Mononuclear cell (primary cell): ENCODE data around the gene DNAJC8. TPM values are rescaled to one million over a fixed set of nuclear protein-coding genes. Genes with fewer than 3 reads are reported as not detected.

Experiments used
- H3K27me3 ChIP-seq: 2 replicates; pipeline ENCODE4 v1.6.0; 2011; ENCODE audit warnings: low read length, control low read depth; ENCODE audit not compliant: insufficient read depth
- H3K4me1 ChIP-seq: 2 replicates; pipeline ENCODE4 v1.5.1; 2011; ENCODE audit warnings: mild to moderate bottlenecking, low read length, control low read depth; ENCODE audit not compliant: insufficient read depth
- H3K4me3 ChIP-seq: 2 replicates; pipeline ENCODE4 v1.5.1; 2011; ENCODE audit warnings: mild to moderate bottlenecking, low read length, moderate library complexity
- H3K9me3 ChIP-seq: 2 replicates; pipeline ENCODE4 v1.5.1; 2011; ENCODE audit warnings: low read depth, mild to moderate bottlenecking, control low read depth, low read length
- total RNA-seq: library from RNA; depleted of rRNA; stranded (reverse); fragments of >200 nt; gene quantifications from one replicate; pipeline ENCODE4 v1.2.3, GENCODE V29; 2012

Gene DNAJC8
- total RNA-seq, 1 donor = 61.5 TPM

- Histone ChIP-seq H3K27me3 (no peaks in the 10 kb centered on the region), H3K4me3 (no peak overlapping the region), H3K4me1 (peaks cover 44% of the 10 kb centered on the region), H3K9me3 (no peaks in the 10 kb centered on the region)
Observed at GRCh38 chr1:28241638-28242241, 8.9 kb upstream of the DNAJC8 start.

GRCh38 chr1:28240024-28240423 is 7.2 kb upstream of the DNAJC8 start:
- H3K9me3 ChIP-seq = no peaks in the 10 kb centered on the region
- H3K4me1 ChIP-seq = peaks cover 51% of the 10 kb centered on the region
- no peak overlapping the region for H3K4me3 ChIP-seq
- H3K27me3 ChIP-seq = no peaks in the 10 kb centered on the region

GRCh38 chr1:28239004-28239403 is 6.2 kb upstream of the DNAJC8 start:
- H3K9me3 ChIP-seq = no peaks in the 10 kb centered on the region
- peaks cover 40% of the 10 kb centered on the region for H3K4me1 ChIP-seq

GRCh38 chr1:28236656-28237322 is 4.0 kb upstream of the DNAJC8 start:
- no peaks in the 10 kb centered on the region for H3K27me3 ChIP-seq
- no peaks in the 10 kb centered on the region for H3K9me3 ChIP-seq
- peak overlapping the region; percentile 99 for H3K4me3 ChIP-seq
- peaks cover 35% of the 10 kb centered on the region for H3K4me1 ChIP-seq

More at GRCh38 chr1:28239004-28239403, 6.2 kb upstream of the DNAJC8 start:
- Histone ChIP-seq H3K4me3 (no peak overlapping the region), H3K27me3 (no peaks in the 10 kb centered on the region)

GRCh38 chr1:28235755-28236655 is 3.2 kb upstream of the DNAJC8 start, which contains the start of gene ATP5IF1:
TSS of gene ATP5IF1 (plus strand) at chr1:28236124. CDS start at chr1:28236184, 60 bp downstream.
- no peaks in the 10 kb centered on the region for H3K27me3 ChIP-seq
- no peaks in the 10 kb centered on the region for H3K9me3 ChIP-seq
- peaks cover 43% of the 10 kb centered on the region for H3K4me1 ChIP-seq
- peak within 1 kb of the TSS; percentile 99 for H3K4me3 ChIP-seq

- Histone ChIP-seq H3K4me3 (peak overlapping the region; percentile 91), H3K9me3 (no peaks in the 10 kb centered on the region), H3K27me3 (no peaks in the 10 kb centered on the region), H3K4me1 (peaks cover 50% of the 10 kb centered on the region)
Observed at GRCh38 chr1:28233264-28233606, 406 bp upstream of the DNAJC8 start.

GRCh38 chr1:28229996-28230395 is 2.8 kb downstream of the DNAJC8 start:
- Histone ChIP-seq H3K4me1 (peaks cover 28% of the 10 kb centered on the region), H3K9me3 (no peaks in the 10 kb centered on the region), H3K27me3 (no peaks in the 10 kb centered on the region), H3K4me3 (no peak overlapping the region)

GRCh38 chr1:28229089-28229488 is 3.7 kb downstream of the DNAJC8 start:
- Histone ChIP-seq H3K27me3 (no peaks in the 10 kb centered on the region), H3K4me1 (peaks cover 28% of the 10 kb centered on the region), H3K4me3 (no peak overlapping the region), H3K9me3 (no peaks in the 10 kb centered on the region)

GRCh38 chr1:28213315-28213714 is 19.5 kb downstream of the DNAJC8 start:
- Histone ChIP-seq H3K4me1 (no peaks in the 10 kb centered on the region), H3K9me3 (no peaks in the 10 kb centered on the region)

GRCh38 chr1:28209700-28210099 is 23.1 kb downstream of the DNAJC8 start:
- Histone ChIP-seq H3K9me3 (no peaks in the 10 kb centered on the region), H3K4me3 (no peak overlapping the region), H3K4me1 (no peaks in the 10 kb centered on the region), H3K27me3 (no peaks in the 10 kb centered on the region)

More at GRCh38 chr1:28213315-28213714, 19.5 kb downstream of the DNAJC8 start:
- Histone ChIP-seq H3K27me3 (no peaks in the 10 kb centered on the region), H3K4me3 (no peak overlapping the region)

GRCh38 chr1:28208818-28209441 is 23.9 kb downstream of the DNAJC8 start:
- no peaks in the 10 kb centered on the region for H3K9me3 ChIP-seq
- H3K4me1 ChIP-seq = no peaks in the 10 kb centered on the region
- no peaks in the 10 kb centered on the region for H3K27me3 ChIP-seq
- no peak overlapping the region for H3K4me3 ChIP-seq

- Histone ChIP-seq H3K27me3 (no peaks in the 10 kb centered on the region), H3K4me1 (peaks cover 6% of the 10 kb centered on the region), H3K4me3 (no peak overlapping the region), H3K9me3 (no peaks in the 10 kb centered on the region)
Observed at GRCh38 chr1:28205243-28205642, 27.6 kb downstream of the DNAJC8 start.

- no peaks in the 10 kb centered on the region for H3K9me3 ChIP-seq
- H3K27me3 ChIP-seq = no peaks in the 10 kb centered on the region
- peaks cover 41% of the 10 kb centered on the region for H3K4me1 ChIP-seq
- H3K4me3 ChIP-seq = no peak overlapping the region
Observed at GRCh38 chr1:28200234-28200873, 32.5 kb downstream of the DNAJC8 start.

- Histone ChIP-seq H3K4me1 (peaks cover 41% of the 10 kb centered on the region), H3K9me3 (no peaks in the 10 kb centered on the region), H3K27me3 (no peaks in the 10 kb centered on the region), H3K4me3 (no peak overlapping the region)
Observed at GRCh38 chr1:28199328-28200233, 33.2 kb downstream of the DNAJC8 start.
